Stimulated activated naive CD8-positive, alpha-beta T cell treated with anti-CD3 and anti-CD28 coated beads, Interleukin-15, Interleukin-2, amounts not matched to agents 100 U/mL and 50 U/mL, for 24 hours (primary cell): ENCODE results near the gene XAGE3.
"Not testable (repeated sequence)": the region's sequence is repeated elsewhere in the genome, so short reads cannot be mapped to it uniquely, and the experiment has no call there.

Source experiments
- ATAC-seq: fragments of 150-1000 bp; cut with Tn5 transposase; one replicate; pipeline ENCODE4 v1.10.0; 2021
- DNase-seq: peaks from one replicate; pipeline ENCODE4 v3.0.0; 2021

XAGE3 gene

DNA sequence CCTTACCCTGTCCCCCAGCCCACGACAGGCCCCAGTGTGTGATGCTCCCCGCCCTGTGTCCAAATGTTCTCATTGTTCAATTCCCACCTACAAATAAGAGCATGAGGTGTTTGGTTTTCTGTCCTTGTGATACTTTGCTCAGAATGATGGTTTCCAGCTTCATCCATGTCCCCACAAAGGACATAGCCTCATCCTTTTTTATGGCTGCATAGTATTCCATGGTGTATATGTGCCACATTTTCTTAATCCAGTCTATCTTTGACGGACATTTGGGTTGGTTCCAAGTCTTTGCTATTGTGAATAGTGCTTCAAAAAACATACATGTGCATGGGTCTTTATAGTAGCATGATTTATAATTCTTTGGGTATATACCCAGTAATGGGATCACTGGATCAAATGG lies 24.3 kb downstream of the XAGE3 start:
- not testable (repeated sequence) for DNase-seq, ATAC-seq

DNA sequence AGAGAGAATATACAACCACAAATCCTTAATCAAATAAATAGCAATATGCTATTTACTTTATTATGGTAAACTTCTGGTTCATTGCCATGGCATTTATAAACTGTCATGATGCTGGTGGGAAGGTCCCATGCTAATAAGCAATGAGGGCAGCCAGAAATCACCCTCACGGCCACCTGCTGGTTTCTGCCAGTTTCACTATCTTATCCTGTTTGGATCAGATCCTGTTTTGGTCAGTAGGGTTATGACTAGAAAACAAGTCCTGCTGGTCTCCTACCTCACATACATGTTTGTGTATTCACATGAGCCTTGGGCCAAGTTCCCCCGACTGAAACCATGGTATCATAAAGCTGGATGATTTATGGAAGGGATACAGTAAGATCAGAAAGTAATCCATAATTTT lies 28.7 kb downstream of the XAGE3 start:
- ATAC-seq (no peak), DNase-seq (no peak)

- DNase-seq (no peak), ATAC-seq (no peak)
Measured at GRCh38 chrX:52830551-52830950, 37.3 kb downstream of the XAGE3 start.

DNA sequence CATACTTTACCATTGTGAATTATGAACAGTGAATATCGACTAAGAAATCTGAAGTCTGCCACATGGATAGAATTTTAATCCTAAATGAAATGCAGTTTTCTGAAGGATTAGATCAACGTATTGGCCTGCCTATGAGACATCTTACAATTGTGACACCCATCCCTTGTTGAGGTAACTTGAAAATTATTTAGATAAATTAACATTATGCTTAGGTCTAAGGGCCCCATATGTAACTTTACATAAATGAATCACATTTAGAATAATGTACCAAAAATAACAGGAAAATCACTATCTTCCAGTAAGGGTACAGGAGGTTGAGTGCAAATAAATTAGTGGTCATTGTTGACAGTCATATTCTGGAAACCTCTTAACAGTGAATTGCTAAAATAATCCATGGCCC lies 43.3 kb downstream of the XAGE3 start:
- ATAC-seq, result no peak
- no peak for DNase-seq

DNA sequence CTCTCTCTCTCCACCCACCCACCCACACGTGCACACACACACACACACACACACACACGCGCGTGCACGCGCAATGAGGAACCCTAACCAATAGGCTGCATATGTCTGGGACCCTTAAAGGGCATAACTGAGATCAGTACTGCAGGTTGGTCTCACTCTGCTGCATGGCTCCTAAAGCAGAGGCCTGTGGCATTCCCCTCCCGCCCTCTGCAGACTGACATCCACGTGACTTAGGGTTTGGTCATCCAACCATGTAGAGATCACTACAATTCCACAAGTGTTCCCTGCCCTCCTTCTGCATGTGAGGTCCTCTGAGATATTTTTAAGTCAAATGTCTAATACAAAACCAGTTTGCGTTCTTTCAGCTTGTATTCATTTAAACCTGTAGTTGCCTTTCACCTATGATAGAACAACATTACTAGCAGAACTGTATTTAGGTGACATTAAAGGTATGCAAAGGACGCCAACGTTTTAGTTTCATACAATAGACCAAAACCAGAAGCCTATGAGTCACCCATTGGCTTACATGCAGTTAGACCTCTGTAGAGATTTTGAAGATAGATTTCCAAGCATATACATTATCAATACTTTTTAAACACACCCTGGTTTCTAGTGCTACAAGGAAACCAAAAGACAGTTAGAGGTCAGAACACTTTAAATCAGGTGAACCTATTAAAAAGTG lies 46.7 kb downstream of the XAGE3 start:
- ATAC-seq, result no peak
- DNase-seq, result no peak

DNA sequence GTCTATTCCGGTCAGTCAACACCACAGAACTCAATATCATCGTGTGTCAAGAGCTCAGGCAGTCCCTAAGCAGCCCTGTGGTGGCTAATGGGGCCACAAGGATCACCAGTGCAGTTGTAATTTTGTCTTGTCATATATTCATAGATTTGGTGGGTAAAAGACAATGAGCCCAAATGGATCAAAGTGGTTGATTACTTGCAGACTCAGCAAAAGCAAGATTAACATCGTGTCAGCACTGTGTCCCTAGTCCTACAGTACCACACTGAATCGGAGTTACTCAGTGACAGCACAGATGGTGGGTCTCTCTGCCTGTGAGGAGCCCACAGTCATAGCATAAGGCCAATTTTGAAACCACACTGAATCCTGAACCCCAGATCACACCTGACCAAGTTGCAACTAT lies 48.1 kb downstream of the XAGE3 start:
- ATAC-seq (no peak), DNase-seq (no peak)
